ENCODE data around the gene GSE1. TPM values are rescaled to one million over a fixed set of nuclear protein-coding genes. Genes with fewer than 3 reads are reported as not detected.

Gene GSE1
- total RNA-seq, 3 donors from 2014 or later: 52.3 to 105 (median 60.7) TPM

DNA sequence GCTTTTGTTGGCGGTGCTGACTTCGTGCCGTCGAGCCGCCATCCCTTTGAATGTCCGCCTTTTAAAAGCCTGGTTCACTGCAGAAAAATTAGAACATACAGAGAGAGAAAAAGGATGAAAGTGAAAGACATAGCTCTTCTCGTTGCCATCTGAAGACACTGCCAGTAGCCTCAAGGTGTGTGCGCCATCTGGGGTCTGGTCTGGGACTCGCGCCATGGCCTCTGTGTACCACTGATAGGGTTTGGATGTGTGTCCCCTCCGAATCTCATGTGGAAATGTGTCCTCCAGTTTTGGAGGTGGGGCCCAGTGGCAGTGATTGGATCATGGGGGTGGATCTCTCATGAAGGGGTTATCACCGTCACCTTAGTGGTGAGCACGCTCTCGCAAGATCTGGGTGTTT lies 15.5 kb downstream of the GSE1 start:
- intact Hi-C loops (cut with DNase I; ENCODE audit: low total_unique reads): no loop called here
- no peak for DNase-seq (ENCODE audit: low spot score in 2 of 2)
- Histone ChIP-seq H3K9me3 (peaks cover 3 to 8% of the 10 kb centered on the region in 2 donors), H3K4me1 (peaks cover 0 to 5% of the 10 kb centered on the region in 2 donors), H3K36me3 (no peaks in the 10 kb centered on the region), H3K4me3 (no peak overlapping the region), H3K27me3 (no peaks in the 10 kb centered on the region), H3K27ac (no peak overlapping the region)
- TF ChIP-seq POLR2A (IDR thresholded peaks at IDR 0.05) (no peak), POLR2AphosphoS5 (IDR thresholded peaks at IDR 0.05) (no peak)
- TF ChIP-seq, protein P1, sequence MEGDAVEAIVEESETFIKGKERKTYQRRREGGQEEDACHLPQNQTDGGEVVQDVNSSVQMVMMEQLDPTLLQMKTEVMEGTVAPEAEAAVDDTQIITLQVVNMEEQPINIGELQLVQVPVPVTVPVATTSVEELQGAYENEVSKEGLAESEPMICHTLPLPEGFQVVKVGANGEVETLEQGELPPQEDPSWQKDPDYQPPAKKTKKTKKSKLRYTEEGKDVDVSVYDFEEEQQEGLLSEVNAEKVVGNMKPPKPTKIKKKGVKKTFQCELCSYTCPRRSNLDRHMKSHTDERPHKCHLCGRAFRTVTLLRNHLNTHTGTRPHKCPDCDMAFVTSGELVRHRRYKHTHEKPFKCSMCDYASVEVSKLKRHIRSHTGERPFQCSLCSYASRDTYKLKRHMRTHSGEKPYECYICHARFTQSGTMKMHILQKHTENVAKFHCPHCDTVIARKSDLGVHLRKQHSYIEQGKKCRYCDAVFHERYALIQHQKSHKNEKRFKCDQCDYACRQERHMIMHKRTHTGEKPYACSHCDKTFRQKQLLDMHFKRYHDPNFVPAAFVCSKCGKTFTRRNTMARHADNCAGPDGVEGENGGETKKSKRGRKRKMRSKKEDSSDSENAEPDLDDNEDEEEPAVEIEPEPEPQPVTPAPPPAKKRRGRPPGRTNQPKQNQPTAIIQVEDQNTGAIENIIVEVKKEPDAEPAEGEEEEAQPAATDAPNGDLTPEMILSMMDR (IDR thresholded peaks at IDR 0.05): no peak

DNA sequence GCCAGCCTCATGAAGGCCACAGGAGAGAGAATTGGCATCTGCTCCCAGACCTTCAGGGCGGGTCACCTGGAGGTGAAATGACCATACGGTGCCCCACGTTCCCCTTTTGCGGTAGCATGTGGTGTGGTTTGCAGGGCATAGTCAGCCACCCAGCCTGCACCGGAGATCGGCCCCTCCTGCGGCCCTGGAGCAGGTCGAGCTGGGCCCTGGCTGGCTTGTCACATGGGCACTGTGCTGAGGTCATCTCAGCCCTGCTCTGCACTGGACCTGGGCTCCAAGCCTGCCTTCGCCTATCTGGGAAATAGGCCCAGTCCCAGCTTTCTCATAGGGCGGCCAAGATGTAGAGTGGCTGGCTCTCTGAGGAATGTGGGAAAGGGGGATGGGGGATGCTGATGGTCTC lies 16.2 kb downstream of the GSE1 start:
- H3K27me3 ChIP-seq: no peaks in the 10 kb centered on the region
- no peak overlapping the region for H3K27ac ChIP-seq
- no peak overlapping the region for H3K4me3 ChIP-seq
- H3K36me3 ChIP-seq: no peaks in the 10 kb centered on the region
- H3K4me1 ChIP-seq: peaks cover 0 to 5% of the 10 kb centered on the region in 2 donors
- H3K9me3 ChIP-seq: peaks cover 3 to 8% of the 10 kb centered on the region in 2 donors
- intact Hi-C loops (cut with DNase I; ENCODE audit: low total_unique reads): no loop called here
- DNase-seq (ENCODE audit: low spot score in 2 of 2): no peak
- TF ChIP-seq, protein P1 (IDR thresholded peaks at IDR 0.05): no peak
- TF ChIP-seq POLR2AphosphoS5 (IDR thresholded peaks at IDR 0.05) (no peak), POLR2A (IDR thresholded peaks at IDR 0.05) (no peak)

DNA sequence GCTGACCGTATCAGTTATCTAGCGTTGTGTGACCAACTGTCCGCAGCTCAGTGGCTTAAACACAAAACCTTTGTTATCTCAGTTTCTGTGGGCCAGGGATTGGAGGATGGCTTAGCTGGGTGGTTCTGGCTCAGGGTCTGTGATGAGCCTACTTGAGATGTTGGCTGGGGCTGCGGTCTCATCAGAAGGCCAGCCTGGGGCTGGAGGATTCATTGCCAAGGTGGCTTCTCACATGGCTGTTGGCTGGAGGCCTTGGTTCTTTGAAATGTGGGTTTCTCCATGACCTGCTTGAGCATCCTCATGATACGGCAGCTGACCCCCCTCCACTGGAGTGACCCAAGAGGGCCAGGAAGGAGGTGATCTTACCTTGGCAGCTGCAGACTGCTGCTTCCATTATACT lies 16.7 kb downstream of the GSE1 start:
- H3K27me3 ChIP-seq: no peaks in the 10 kb centered on the region
- peaks cover 3 to 8% of the 10 kb centered on the region in 2 donors for H3K9me3 ChIP-seq
- DNase-seq (ENCODE audit: low spot score in 2 of 2): no peak
- TF ChIP-seq, protein P1 (IDR thresholded peaks at IDR 0.05): no peak
- TF ChIP-seq POLR2AphosphoS5 (IDR thresholded peaks at IDR 0.05): no peak
- no peak for TF ChIP-seq POLR2A (IDR thresholded peaks at IDR 0.05)
- intact Hi-C loops (cut with DNase I; ENCODE audit: low total_unique reads): no loop called here
- H3K4me1 ChIP-seq: peaks cover 0 to 5% of the 10 kb centered on the region in 2 donors
- H3K4me3 ChIP-seq: no peak overlapping the region
- no peak overlapping the region for H3K27ac ChIP-seq
- no peaks in the 10 kb centered on the region for H3K36me3 ChIP-seq

DNA sequence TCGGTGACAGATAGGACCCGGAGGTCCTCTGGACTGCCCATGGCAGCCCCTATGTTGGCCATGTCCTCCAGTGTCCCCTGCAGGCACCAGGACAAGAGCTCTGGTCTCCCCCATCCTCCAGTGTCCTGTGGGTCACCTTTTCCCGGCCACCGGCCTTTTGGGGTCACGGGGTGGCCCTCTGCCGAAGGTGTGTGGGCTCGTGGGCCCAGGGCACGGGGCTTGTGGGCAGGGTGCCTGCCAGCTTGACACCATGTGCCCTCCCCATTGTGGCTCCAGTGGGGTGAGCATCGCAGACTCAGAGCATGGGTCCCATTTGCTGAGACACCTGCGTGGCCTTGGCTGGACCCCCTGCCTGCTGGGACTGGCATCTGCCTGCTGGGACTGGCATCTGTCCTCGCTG lies 18.1 kb downstream of the GSE1 start:
- intact Hi-C loops (cut with DNase I; ENCODE audit: low total_unique reads): no loop called here

DNA sequence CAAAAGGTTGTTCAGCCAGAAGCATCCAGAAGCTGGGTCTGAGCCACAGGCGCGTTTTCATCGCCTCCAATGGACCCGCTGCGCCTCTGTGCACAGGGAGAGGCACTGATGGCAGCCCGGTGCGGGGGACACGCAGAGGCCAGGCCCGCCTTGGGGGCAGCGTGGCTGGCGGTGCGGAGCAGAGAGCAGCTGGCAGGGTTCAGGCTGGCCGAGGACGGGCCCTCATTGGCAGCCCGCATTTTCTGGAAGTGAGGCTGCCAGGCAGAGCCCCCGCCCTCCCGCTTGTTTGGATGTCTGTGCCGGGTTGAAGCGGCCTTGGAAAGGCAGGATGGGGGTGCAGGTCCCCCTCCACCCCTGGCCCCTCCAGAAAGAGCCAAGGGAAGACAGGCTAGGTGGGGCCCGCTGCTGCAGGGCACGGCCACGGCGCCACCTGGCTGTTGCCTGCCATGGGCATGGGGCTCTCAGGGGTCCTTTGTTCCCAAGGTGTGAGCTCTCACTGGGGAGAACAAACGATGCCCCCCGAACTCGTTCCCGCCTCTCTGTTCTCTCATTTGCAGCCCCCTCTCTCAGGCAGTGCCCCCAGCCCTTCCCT lies 18.8 kb downstream of the GSE1 start:
- Histone ChIP-seq H3K27me3 (no peaks in the 10 kb centered on the region), H3K4me3 (no peak overlapping the region), H3K4me1 (no peaks in the 10 kb centered on the region), H3K36me3 (no peaks in the 10 kb centered on the region), H3K27ac (no peak overlapping the region), H3K9me3 (peaks cover 3 to 8% of the 10 kb centered on the region in 2 donors)
- TF ChIP-seq POLR2AphosphoS5 (IDR thresholded peaks at IDR 0.05): no peak
- no peak for TF ChIP-seq POLR2A (IDR thresholded peaks at IDR 0.05)
- TF ChIP-seq, protein P1 (IDR thresholded peaks at IDR 0.05): no peak
- intact Hi-C loops (cut with DNase I; ENCODE audit: low total_unique reads): no loop called here
- DNase-seq (ENCODE audit: low spot score in 2 of 2): no peak

More for the DNA sequence above, 18.1 kb downstream of the GSE1 start:
- TF ChIP-seq POLR2A (IDR thresholded peaks at IDR 0.05) (no peak), POLR2AphosphoS5 (IDR thresholded peaks at IDR 0.05) (no peak)
- TF ChIP-seq, protein P1 (IDR thresholded peaks at IDR 0.05): no peak
- Histone ChIP-seq H3K27me3 (no peaks in the 10 kb centered on the region), H3K9me3 (peaks cover 3 to 8% of the 10 kb centered on the region in 2 donors), H3K4me3 (no peak overlapping the region), H3K36me3 (no peaks in the 10 kb centered on the region), H3K27ac (no peak overlapping the region), H3K4me1 (no peaks in the 10 kb centered on the region)
- no peak for DNase-seq (ENCODE audit: low spot score in 2 of 2)

Data from breast epithelium (tissue), 4 donors.